Measurements from ENCODE around the gene TNFRSF18.

DNA sequence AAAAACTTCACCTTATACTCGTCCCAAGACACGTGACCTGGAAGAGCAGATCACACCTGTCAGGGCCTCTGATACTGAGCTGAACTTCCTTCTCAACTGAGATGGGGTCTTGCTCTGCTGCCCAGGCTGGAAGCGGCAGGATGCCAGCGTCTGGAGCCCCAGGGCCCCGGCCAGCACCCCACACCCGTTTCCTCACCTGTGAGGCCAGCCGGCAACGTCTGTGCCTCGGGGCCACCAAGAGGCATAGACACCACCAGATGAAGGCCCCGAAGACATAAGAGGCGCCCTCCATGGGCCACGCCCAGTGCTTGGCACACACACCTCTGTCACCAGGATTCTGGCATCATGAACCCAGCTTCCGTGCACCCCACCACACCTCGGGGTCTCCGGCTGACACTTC lies 16.9 kb upstream of the TNFRSF18 start:
- TF ChIP-seq, protein P1, sequence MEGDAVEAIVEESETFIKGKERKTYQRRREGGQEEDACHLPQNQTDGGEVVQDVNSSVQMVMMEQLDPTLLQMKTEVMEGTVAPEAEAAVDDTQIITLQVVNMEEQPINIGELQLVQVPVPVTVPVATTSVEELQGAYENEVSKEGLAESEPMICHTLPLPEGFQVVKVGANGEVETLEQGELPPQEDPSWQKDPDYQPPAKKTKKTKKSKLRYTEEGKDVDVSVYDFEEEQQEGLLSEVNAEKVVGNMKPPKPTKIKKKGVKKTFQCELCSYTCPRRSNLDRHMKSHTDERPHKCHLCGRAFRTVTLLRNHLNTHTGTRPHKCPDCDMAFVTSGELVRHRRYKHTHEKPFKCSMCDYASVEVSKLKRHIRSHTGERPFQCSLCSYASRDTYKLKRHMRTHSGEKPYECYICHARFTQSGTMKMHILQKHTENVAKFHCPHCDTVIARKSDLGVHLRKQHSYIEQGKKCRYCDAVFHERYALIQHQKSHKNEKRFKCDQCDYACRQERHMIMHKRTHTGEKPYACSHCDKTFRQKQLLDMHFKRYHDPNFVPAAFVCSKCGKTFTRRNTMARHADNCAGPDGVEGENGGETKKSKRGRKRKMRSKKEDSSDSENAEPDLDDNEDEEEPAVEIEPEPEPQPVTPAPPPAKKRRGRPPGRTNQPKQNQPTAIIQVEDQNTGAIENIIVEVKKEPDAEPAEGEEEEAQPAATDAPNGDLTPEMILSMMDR (conservative IDR thresholded peaks at IDR 0.05; ENCODE audit: low read length): no peak
- TF ChIP-seq EZH2phosphoT487 (IDR thresholded peaks at IDR 0.05; ENCODE audit: borderline replicate concordance): no peak
